Hindlimb muscle (tissue), 1 donor: ENCODE data around the gene STAU1. TPM values are rescaled to one million over a fixed set of nuclear protein-coding genes. Genes with fewer than 3 reads are reported as not detected.
"Not testable (repeated sequence)": the region's sequence is repeated elsewhere in the genome, so short reads cannot be mapped to it uniquely, and the experiment has no call there.

ENCODE experiments used
- DNase-seq: peaks from one replicate; pipeline ENCODE4 v3.0.0-alpha.2; 2013
- polyA plus RNA-seq: library from polyadenylated mRNA; unstranded; fragments of 120-200 nt; gene quantifications from one replicate; pipeline ENCODE4 v1.2.1, GENCODE V29; 2013; ENCODE audit not compliant: insufficient read length

Gene STAU1
- polyA plus RNA-seq, 1 donor, result 52.3 TPM

DNA sequence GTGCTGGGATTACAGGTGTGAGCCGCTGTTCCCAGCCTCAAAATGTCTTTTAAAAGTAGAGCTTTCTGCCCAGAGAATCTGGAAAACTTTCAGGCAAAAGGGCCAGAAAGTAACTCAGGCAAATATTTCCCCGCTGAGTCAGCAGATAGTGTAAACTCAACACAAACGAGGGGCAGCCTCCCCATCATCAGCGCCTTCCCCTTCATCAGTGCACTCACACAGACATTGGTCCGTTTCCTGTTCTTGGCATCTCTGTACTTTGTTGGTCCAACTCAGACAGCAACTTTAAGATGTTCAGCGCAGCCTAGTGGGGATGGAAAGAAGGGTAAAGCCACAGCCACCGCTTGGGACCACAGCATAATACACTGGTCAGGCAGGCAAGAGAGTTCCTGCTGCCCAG, 72.6 kb downstream of the STAU1 start:
- DNase-seq, result no peak

DNA sequence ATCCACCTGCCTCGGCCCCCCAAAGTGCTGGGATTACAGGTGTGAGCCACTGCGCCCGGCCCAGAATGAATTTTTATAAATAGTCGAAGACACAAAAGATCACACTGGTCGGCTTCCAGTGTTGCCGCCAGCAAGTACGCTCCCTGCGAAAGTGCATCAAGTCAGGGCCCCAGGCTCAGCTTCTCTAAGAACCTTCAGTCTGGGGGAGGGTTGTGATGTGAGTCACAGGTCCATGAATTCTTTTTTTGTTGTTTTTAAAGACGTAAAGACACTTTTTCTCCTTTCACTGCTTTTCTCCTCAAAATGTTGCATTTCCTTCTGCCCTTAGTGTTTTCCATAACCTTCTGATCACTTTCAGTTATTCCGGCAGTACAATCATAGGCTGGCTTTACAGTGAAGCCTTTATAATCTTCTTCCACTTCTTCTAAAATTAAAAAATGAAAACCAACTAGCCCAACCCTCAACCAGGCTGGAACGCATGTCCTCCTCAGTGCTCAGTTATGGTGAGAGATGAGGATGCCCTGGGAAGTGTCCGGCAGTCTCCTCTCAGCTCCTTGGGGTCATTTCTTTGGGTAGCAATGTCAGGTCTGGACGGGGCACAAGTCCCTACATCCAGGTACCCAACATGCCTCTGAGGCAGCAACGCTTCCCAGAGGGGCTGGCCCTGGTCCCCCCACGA, 75.4 kb downstream of the STAU1 start:
- no peak for DNase-seq

DNA sequence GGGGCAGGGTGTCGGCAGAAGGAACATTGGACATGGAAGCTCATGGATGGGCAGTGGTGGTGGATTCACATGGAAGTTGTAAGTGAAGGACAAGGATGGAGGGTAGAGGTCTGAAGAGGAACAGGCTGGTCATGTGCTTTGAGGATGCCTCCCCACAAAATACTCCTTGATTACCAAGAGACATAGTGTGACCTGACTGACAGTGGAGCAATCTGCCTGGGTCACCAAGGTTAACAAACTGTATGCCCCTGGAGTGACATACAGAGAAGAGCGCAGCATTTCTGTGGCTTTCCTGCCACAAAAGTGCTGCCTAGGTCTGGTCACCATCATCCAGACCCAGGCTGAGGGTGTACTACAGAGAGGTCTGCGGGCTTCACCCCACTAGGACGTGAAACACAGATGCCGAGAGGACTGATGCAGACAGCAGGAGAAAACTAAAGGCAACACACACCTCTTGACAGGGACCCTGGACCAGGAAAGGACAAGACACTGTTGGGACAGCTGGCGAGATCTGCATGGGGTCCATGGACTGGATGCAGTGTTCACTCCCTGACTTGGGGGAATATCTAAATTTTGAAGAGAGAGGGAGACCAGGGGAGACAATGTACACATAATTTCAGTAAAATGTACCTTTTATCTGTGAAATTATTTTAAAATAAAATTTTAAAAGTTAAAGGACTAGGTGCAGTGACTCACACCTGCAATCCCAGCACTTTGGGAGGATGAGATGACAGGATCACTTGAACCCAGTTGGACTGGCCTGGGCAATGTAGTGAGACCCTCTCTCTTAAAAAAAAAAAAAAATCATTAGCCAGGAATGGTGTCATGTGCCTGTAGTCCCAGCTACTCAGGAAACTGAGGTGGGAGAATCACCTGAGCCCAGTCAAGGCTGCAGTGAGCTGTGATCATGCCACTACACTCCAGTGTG, 77.1 kb downstream of the STAU1 start:
- DNase-seq, result no peak

DNA sequence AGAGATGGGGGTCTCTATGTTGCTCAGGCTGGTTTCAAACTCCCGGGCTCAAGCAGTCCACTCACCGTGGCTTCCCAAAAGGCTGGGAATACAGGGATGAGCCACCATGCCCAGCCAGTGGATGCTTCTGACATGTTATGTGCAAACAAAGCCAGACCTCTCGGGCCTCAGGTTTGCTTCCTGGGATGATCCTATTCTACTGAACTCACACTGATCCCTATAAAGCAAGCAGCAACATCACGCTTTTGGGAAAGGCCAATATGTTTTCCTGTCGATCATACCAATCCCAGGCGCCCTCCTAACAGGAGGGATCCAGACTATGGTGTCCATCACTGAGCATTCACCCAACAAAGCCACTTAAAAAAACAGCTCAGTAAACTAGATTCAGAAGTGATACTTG, 81.8 kb downstream of the STAU1 start:
- DNase-seq, result no peak

DNA sequence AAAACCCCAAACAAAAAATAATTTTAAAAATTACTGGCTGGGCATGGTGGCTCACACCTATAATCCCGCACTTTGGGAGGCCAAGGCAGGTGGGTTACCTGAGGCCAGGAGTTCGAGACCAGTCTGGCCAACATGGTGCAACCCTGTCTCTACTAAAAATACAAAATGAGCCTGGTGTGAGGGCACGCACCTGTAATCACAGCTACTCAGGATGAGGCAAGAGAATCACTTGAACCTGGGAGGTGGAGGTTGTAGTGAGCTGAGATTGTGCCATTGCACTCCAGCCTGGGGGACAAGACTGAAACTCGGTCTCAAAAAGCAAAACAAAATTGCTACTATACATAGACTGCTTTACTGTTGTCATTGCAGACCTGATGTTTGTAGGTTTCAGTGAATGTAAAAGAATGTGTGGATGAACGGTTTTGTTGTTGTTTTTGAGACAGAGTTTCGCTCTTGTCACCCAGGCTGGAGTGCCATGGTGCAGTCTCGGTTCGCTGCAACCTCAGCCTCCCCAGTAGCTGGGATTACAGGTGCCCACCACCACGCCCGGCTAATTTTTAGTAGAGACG, 83.1 kb downstream of the STAU1 start:
- DNase-seq, result not testable (repeated sequence)

DNA sequence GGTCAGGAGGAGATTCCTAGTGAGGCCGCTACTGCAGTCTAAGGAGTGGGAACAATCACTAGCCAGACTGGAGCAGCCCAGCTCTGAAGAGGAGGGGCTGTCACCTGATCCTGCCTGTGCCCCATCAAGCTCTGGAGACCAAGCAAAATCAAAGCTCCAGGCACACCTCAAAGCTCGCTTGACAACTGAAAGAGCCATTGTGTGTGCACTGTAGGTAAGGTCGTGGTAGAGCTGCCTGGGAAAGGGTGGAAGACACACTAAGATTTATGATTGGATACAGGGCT, 83.8 kb downstream of the STAU1 start:
- DNase-seq, result no peak

DNA sequence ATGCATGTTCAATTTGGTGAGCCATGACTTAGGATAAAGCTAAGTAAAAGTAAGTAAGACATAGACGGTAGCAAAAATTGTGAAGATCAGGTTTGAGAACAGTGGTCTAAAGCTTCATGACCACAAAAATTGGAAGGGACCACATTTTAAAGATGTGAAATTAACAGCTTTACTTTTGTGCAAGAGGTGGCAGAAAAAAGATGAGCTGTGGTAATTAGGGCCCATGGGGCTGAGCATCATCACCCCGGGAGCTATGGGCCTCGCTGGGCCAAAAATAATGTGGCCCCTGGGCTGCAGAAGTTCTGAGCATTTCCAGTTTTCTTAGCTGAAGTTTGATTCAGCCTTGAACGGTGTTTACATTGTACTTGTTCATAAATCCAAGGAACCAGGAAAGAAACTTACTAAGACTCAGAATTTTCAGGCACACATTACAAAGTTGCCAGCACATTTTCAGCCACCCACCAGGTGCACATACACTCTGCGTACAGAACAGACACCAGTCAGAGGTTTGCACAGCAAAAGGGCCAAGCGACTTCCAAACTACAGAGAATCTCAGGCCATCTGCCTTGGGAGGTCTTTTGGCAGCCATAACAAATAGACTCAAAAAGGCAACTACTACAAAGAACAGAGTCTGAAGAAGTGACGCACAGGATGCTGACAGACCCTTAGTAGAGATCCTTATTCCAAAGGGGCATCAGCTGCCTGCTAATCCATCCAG, 84.3 kb downstream of the STAU1 start:
- DNase-seq, result no peak

DNA sequence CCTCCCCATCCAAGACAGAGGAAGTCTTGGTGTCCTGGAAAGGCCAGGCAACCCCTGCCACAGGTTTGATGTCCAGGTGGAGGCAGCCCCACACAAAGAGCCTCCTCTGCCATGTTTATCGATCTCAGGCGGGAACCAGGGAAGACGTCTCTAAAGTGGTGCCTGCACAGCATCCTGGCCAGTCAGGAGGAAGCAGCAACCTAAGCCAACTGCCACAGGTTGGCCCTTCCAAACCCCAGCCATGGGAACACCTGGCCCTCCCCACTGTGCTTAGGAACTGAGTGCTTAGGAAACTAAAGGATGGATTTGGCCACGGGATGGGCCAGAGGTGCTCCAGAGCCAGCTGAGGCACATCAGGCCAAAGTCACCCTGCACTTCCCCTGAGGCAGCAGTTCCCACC, 85.1 kb downstream of the STAU1 start:
- DNase-seq, result no peak

DNA sequence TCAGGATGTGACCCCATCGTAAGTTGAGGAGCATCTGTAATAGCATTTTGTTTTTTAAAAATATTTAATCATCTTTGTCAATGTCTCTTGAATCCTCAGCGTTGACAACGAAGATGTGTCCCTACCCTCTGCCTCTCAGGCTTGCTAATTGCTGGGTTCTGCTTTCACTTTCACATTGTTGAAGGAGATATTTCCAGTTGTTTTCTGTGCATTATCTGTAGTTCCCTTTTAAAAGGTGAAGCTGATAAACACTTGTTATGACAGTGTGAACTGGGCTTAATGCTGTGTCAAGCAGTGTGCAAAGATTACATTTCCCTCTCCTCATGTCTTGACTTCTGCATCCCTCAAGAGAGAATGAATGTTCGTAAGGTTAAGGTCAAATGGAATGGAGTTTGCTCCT, 87.2 kb downstream of the STAU1 start:
- DNase-seq, result no peak

DNA sequence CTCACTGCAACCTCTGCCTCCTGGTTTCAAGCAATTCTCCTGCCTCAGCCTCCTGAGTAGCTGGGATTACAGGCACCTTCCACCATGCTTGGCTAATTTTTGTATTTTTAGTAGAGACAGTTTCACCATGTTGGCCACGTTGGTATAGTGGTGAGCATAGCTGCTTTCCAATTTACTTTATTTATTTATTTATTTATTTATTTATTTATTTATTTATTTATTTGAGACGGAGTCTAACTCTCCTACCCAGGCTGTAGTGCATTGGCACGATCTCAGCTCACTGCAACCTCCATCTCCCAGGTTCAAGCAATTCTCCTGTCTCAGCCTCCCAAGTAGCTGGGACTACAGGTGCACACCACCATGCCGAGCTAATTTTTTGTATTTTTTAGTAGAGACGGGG, 87.8 kb downstream of the STAU1 start:
- not testable (repeated sequence) for DNase-seq

DNA sequence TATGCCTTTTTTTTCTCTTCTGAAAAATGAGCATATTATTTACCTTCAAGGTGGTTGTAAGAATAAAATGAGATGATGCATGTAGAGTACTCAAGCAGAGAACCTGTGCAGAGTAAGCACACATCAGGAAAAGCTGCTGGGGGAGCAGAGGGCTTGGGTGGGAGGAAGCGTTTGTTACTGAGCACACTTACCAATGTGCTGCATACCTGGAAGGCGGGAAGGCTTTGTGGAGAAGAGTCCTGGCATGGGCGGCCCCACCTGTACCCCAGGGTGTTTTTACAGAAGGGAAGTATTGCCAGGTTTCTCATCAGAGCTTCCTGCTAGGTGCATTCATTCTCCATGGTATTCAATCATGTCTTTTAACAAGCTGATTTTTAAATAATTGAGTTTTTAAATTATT, 89.1 kb downstream of the STAU1 start:
- DNase-seq, result no peak

DNA sequence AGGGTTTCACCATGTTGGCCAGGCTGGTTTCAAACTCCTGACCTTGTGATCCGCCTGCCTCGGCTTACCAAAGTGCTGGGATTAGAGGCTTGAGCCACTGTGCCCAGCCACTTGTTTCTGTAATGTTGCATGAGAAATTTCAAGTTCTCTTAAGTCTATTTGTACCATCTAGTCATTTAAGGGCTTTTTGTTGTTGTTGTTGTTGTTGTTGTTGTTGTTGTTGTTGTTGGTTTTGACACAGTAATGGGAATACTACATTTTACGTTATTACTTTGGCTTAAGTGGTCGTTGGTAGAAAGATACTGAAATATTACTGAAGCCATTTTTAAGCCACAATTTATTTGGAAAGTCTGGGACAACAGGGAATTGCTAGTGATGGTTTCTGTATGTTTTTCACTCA, 90.0 kb downstream of the STAU1 start:
- no peak for DNase-seq

DNA sequence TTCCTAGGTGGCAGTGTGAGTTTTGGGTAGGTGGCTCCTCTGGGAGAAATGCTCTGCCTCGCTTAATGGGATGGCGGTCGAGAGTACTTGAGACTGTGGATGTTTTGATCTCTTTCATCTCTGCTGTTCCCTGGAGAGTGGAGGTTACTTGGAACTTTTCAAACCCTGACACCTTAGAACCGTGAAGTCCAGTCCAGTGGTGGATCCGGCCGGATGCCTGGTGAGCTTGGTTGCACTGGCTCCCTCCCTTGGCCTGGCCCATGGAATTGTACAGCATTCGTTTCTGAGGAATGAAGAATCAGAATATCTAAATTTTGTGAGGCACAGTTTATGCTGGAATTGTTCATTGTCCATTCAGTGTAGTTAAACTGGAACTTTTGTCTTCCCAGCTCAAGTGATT, 91.0 kb downstream of the STAU1 start:
- DNase-seq, result no peak

DNA sequence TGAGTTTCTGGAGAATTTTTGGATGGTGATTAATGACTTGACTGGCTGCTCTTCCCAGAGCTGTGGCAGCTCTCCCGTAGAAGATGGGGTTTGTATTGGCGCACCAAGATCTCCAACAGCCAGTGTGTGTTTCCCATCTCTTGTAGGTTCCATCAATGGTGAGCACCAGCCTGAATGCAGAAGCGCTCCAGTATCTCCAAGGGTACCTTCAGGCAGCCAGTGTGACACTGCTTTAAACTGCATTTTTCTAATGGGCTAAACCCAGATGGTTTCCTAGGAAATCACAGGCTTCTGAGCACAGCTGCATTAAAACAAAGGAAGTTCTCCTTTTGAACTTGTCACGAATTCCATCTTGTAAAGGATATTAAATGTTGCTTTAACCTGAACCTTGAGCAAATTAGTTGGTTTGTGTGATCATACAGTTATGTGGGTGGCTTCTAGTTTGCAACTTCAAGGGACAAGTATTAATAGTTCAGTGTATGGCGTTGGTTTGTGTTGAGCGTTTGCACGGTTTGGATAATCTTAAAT, 91.9 kb downstream of the STAU1 start:
- DNase-seq, result no peak

DNA sequence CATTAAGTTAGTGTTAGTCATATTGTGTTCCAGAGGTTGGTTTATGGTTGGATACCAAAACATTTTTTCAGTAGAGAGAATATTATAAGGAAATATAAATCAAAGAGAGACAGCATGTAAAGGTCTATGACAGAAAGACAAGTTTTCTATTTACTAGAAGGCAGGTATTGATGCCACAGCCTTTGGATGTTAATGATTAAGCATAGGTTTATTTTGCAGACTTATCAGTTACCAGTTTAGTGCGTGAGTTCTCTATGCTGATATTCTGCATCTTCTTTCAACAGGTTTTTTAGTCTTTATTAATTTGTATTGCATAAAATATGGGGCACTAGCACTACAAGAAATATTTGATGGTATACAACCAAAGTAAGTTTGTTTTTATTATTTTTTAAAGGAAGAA, 96.4 kb downstream of the STAU1 start:
- DNase-seq, result no peak

DNA sequence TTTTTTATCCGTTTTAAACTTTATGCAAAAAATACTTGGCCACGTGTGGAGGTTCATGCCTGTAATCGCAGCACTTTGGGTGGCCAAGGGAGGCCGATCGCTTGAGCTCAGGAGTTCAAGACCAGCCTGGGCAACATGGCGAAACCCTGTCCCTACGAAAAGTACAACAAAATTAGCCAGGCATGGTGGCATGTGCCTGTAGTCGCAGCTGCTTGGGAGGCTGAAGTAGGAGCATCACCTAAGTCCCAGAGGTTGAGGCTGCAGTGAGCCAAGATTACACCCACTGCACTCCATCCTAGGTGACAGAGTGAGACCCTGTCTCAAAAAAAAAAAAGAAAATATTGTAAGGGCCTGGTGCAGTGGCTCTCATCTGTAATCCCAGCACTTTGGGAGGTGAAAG, 97.0 kb downstream of the STAU1 start:
- no peak for DNase-seq

DNA sequence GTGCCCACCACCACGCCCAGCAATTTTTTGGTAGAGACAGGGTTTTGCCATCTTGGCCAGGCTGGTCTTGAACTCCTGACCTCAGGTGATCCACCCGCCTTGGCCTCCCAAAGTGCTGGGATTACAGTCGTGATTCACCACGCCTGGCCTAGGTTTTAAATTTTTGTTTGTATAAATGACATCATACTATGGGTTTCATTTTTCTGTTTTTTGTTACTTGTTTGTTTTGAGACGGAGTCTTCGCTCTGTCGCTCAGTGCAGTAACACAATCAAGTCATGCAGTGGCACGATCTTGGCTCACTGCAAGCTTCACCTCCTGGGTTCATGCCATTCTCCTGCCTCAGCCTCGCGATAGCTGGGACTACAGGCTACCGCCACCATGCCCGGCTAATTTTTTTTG, 105.8 kb downstream of the STAU1 start:
- not testable (repeated sequence) for DNase-seq

DNA sequence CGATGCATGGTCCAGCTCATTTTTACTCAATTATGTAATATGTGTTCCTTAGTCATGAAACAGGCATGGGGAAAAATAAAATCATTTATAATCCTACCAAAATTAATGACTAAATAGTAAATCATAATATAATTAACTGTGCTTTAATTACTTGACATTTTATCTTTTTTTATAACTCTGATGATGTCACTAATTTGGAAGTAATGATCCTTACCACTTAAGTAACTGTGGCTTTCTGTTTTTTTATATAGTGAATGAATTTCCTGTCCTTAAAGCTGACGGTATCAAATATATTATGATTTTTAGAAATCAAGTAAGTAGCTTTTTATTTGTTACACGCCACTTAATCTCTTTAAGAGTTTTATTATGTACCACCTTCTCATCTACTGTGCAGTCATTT, 109.8 kb downstream of the STAU1 start:
- DNase-seq, result no peak

DNA sequence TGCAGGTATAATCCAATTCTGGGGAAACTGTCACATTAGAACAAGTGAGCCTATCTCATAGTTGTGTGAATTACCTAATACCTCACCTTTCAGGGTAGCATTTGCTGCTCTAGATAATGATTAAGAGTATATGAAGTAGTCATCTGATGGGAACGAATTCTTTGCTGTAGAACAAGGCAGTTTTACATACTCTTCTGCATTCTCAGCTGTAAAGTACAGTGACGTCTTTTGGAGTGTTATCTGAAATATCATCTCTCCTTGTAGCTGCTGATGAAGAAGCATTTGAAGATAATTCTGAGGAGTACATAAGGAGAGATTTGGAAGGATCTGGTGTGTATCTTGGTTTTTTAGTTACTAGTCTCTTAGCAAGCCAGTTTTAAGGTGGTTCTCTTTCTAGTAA, 113.6 kb downstream of the STAU1 start:
- no peak for DNase-seq
